Osteoblast (primary cell): Measurements from ENCODE around the gene CPSF7. TPM values are rescaled to one million over a fixed set of nuclear protein-coding genes. Genes with fewer than 3 reads are reported as not detected.

Experiments
- DNase-seq: peaks from one replicate; pipeline ENCODE4 v3.0.0; 2011; ENCODE audit warnings: low spot score, mixed read lengths; ENCODE audit not compliant: insufficient read length; ENCODE audit errors: missing footprints
- H2AFZ ChIP-seq: 2 replicates; pipeline ENCODE4 v1.6.0; 2011; ENCODE audit warnings: mild to moderate bottlenecking, low read length
- H3K27ac ChIP-seq: 2 replicates; pipeline ENCODE4 v1.5.1; 2011; ENCODE audit warnings: mild to moderate bottlenecking, low read depth, low read length, moderate library complexity
- H3K27me3 ChIP-seq: 2 replicates; pipeline ENCODE4 v1.6.0; 2012; ENCODE audit warnings: mild to moderate bottlenecking, control low read depth, inconsistent platforms, low read length, moderate library complexity; ENCODE audit not compliant: insufficient read depth
- H3K36me3 ChIP-seq: 2 replicates; pipeline ENCODE4 v1.5.1; 2011; ENCODE audit warnings: mild to moderate bottlenecking, low read length, control low read depth, moderate library complexity; ENCODE audit not compliant: insufficient read depth
- H3K4me1 ChIP-seq: 2 replicates; pipeline ENCODE4 v1.5.1; 2011; ENCODE audit warnings: mild to moderate bottlenecking, low read length, control low read depth, moderate library complexity; ENCODE audit not compliant: insufficient read depth
- H3K4me2 ChIP-seq: 2 replicates; pipeline ENCODE4 v1.6.0; 2011; ENCODE audit warnings: mild to moderate bottlenecking, low read length; ENCODE audit not compliant: insufficient read depth
- H3K4me3 ChIP-seq: fragments of 200-600 bp; sonication (generic); 3 replicates; pipeline ENCODE4 v1.5.1; 2012; ENCODE audit warnings: mild to moderate bottlenecking, low read length, inconsistent platforms; ENCODE audit not compliant: insufficient read depth
- H3K79me2 ChIP-seq: 2 replicates; pipeline ENCODE4 v1.6.0; 2012; ENCODE audit warnings: mild to moderate bottlenecking, low read length, control low read depth, inconsistent platforms; ENCODE audit not compliant: insufficient read depth
- H3K9me3 ChIP-seq: 2 replicates; pipeline ENCODE4 v1.5.1; 2011; ENCODE audit warnings: low read depth, low read length, control low read depth
- H4K20me1 ChIP-seq: 2 replicates; pipeline ENCODE4 v1.6.0; 2012; ENCODE audit warnings: mild to moderate bottlenecking, low read length, control low read depth; ENCODE audit not compliant: insufficient read depth
- total RNA-seq: library from RNA; depleted of rRNA; stranded (reverse); fragments of >200 nt; gene quantifications from 2 replicates; pipeline ENCODE4 v1.2.3, GENCODE V29; 2012
- TF ChIP-seq, protein P1 (sequence below): IDR thresholded peaks from 2 replicates; pipeline ENCODE4 v1.5.1; 2011; ENCODE audit warnings: mild to moderate bottlenecking, low read depth, low read length, moderate library complexity; ENCODE audit errors: extremely low read depth

CPSF7 gene
- total RNA-seq, 1 donor, result 29.0 TPM

- no peak overlapping the region for H3K27ac ChIP-seq
- H3K27me3 ChIP-seq, result no peaks in the 10 kb centered on the region
- H3K9me3 ChIP-seq, result no peaks in the 10 kb centered on the region
- peaks cover 77% of the 10 kb centered on the region for H3K36me3 ChIP-seq
- TF ChIP-seq, protein P1, sequence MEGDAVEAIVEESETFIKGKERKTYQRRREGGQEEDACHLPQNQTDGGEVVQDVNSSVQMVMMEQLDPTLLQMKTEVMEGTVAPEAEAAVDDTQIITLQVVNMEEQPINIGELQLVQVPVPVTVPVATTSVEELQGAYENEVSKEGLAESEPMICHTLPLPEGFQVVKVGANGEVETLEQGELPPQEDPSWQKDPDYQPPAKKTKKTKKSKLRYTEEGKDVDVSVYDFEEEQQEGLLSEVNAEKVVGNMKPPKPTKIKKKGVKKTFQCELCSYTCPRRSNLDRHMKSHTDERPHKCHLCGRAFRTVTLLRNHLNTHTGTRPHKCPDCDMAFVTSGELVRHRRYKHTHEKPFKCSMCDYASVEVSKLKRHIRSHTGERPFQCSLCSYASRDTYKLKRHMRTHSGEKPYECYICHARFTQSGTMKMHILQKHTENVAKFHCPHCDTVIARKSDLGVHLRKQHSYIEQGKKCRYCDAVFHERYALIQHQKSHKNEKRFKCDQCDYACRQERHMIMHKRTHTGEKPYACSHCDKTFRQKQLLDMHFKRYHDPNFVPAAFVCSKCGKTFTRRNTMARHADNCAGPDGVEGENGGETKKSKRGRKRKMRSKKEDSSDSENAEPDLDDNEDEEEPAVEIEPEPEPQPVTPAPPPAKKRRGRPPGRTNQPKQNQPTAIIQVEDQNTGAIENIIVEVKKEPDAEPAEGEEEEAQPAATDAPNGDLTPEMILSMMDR, result no peak
- no peak overlapping the region for H2AFZ ChIP-seq
- H3K4me3 ChIP-seq, result no peak overlapping the region
- no peak overlapping the region for H3K4me2 ChIP-seq
- DNase-seq, result no peak
- peaks cover 23% of the 10 kb centered on the region for H4K20me1 ChIP-seq
- peaks cover 92% of the 10 kb centered on the region for H3K79me2 ChIP-seq
- H3K4me1 ChIP-seq, result peaks cover 9% of the 10 kb centered on the region
These were observed 4.2 kb downstream of the CPSF7 start for GRCh38 chr11:61425367-61426131.

DNA sequence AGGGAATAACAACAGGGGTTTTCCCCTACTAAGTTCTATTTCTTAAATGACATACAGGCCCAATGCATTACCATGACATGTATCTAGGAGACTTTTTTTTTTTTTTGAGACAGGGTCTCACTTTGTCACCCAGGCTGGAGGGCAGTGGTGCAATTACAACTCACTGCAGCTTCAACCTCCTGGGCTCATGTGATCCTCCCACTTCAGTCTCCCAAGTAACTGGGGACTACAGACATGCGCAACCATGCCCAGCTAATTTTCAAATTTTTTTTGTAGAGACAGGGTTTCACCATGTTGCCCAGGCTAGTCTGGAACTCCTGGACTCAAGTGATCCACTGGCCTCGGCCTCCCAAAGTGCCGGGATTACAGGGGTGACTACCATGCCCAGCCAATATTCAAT, 7.5 kb downstream of the CPSF7 start:
- Histone ChIP-seq H3K9me3 (no peaks in the 10 kb centered on the region), H3K36me3 (peaks cover 94% of the 10 kb centered on the region), H3K4me2 (no peak overlapping the region), H4K20me1 (peaks cover 43% of the 10 kb centered on the region), H3K4me3 (no peak overlapping the region), H3K27ac (no peak overlapping the region), H3K27me3 (no peaks in the 10 kb centered on the region), H2AFZ (no peak overlapping the region), H3K79me2 (peaks cover 84% of the 10 kb centered on the region), H3K4me1 (peaks cover 8% of the 10 kb centered on the region)
- no peak for DNase-seq
- TF ChIP-seq, protein P1, result no peak

DNA sequence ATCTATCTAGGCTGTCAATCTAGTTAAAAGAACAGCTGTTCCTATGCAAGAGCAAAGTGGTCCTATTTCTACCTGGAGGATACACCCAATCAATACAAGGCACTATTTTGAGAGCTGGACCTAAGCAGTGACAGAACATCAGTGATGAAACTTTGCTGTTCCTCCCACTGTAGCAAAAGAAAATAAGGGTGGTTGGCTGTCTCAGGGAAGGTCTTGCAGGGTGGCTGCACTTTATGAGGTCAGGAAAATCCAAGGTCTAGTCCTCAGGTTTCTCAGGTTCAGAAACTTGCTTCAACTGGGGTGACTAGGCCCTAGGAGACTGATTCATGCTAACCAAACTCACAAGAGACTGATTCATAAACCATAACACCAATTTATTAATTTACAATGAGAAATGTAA, 11.6 kb downstream of the CPSF7 start:
- TF ChIP-seq, protein P1, result no peak
- Histone ChIP-seq H4K20me1 (peaks cover 38% of the 10 kb centered on the region), H3K36me3 (peaks cover 91% of the 10 kb centered on the region), H3K27me3 (no peaks in the 10 kb centered on the region), H3K4me3 (no peak overlapping the region), H2AFZ (no peak overlapping the region), H3K4me2 (no peak overlapping the region), H3K4me1 (peaks cover 18% of the 10 kb centered on the region), H3K9me3 (no peaks in the 10 kb centered on the region), H3K79me2 (peaks cover 53% of the 10 kb centered on the region), H3K27ac (peak overlapping the region; percentile 69)
- no peak for DNase-seq

DNA sequence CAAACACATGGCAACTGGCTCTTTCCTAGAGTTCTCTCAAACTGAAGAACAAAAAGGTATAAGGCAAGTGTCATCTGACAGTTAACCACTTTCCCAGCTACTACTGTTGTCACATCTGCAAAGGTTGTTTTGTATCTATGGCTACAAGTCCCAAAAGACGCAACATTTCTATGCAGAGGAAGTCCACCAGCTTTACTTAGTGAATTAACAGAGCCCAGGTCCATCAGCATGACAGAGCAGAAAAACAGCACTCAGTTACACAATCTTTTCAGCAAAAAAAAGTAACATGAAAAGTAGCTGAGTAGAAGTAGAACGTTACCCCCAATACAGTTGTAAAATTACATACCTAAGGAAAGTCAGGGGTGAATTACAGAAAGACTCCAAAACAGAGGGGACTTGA, 12.1 kb downstream of the CPSF7 start:
- Histone ChIP-seq H3K36me3 (peaks cover 94% of the 10 kb centered on the region), H4K20me1 (peaks cover 38% of the 10 kb centered on the region), H3K4me1 (peaks cover 19% of the 10 kb centered on the region), H3K4me3 (no peak overlapping the region), H3K9me3 (no peaks in the 10 kb centered on the region), H3K27ac (peak overlapping the region; percentile 69), H3K27me3 (no peaks in the 10 kb centered on the region), H2AFZ (no peak overlapping the region), H3K4me2 (no peak overlapping the region), H3K79me2 (peaks cover 51% of the 10 kb centered on the region)
- DNase-seq, result no peak
- TF ChIP-seq, protein P1, result no peak
